ENCODE measurements around the gene PRR30. TPM values are rescaled to one million over a fixed set of nuclear protein-coding genes. Genes with fewer than 3 reads are reported as not detected.

Gene PRR30
- total and polyA plus RNA-seq, 2 of the 4 experiments (the other 2 are of a cell fraction) = not detected

- H2AFZ ChIP-seq (replicated peaks; ENCODE audit: low read length, poor library complexity) = no peak overlapping the region
- no peak overlapping the region for H2BK15ac ChIP-seq (ENCODE audit: low read depth, low read length)
- peaks cover 15% of the 10 kb centered on the region for H4K20me1 ChIP-seq (ENCODE audit: insufficient read depth, low read length)
- peaks cover 9% of the 10 kb centered on the region for H3K4me1 ChIP-seq (ENCODE audit: control insufficient read depth, insufficient read depth, low read length)
- BruUV-seq (replicated peaks) = no TSS peak
- no peak overlapping the region for H2BK5ac ChIP-seq (ENCODE audit: low read depth, low read length, poor library complexity, severe bottlenecking)
- no peak overlapping the region for H2AK9ac ChIP-seq (replicated peaks; ENCODE audit: low read depth, low read length, poor library complexity)
- no peak overlapping the region for H3K14ac ChIP-seq (replicated peaks; ENCODE audit: low read depth, low read length)
- H3K9me3 ChIP-seq (ENCODE audit: control insufficient read depth, insufficient read depth, low read length) = no peaks in the 10 kb centered on the region
- H3K79me1 ChIP-seq (ENCODE audit: low read depth in 1 of 2, low read length in 2 of 2) = peaks cover 14 to 27% of the 10 kb centered on the region in 2 experiments
- H3K56ac ChIP-seq (ENCODE audit: extremely low read depth, insufficient read depth, low read length) = no peak overlapping the region
- intact Hi-C loops (cut with micrococcal nuclease) = no loop called here
- DNase-seq (no peak), ATAC-seq (ENCODE audit: low read depth) (no peak)
- H2AK5ac ChIP-seq (ENCODE audit: low read depth, low read length) = no peak overlapping the region
- WGBS, 2 experiments (ENCODE audit: extremely low coverage in 2 of 2, insufficient read length in 1 of 2) = 97% methylated on average over 8 of the region's 10 CpGs; no CpG with 5 or more reads in 1 of the 2 experiments
- in situ Hi-C loops (cut with MboI; ENCODE audit: low sequenced_read_pairs) = no loop called here
- CTCF ChIA-PET = no interaction called here
- no peak overlapping the region for H4K8ac ChIP-seq (ENCODE audit: low read depth in 2 of 2, low read length in 2 of 2)
- no peak overlapping the region for H3K23ac ChIP-seq (ENCODE audit: low read depth, low read length)
- H3K27ac ChIP-seq (ENCODE audit: insufficient read depth, low read length) = no peak overlapping the region
- no peak overlapping the region for H3K9ac ChIP-seq (ENCODE audit: low read depth, low read length)
- dilution Hi-C loops (cut with HindIII; ENCODE audit: low sequenced_read_pairs, unreplicated experiment) = no loop called here
- peaks cover 34% of the 10 kb centered on the region for H3K36me3 ChIP-seq (ENCODE audit: control insufficient read depth, insufficient read depth, low read length)
- no peak overlapping the region for H3K18ac ChIP-seq (ENCODE audit: low read depth, low read length)
- H3K27me3 ChIP-seq (ENCODE audit: control insufficient read depth, insufficient read depth, low read length) = no peaks in the 10 kb centered on the region
- H4K91ac ChIP-seq (ENCODE audit: insufficient read depth, low read depth, low read length) = no peak overlapping the region
- TF ChIP-seq ELK1 (IDR thresholded peaks at IDR 0.05; ENCODE audit: borderline replicate concordance, low read depth, low read length) (no peak), BHLHE40 (IDR thresholded peaks at IDR 0.05; ENCODE audit: low read depth, low read length) (no peak), USF2 (IDR thresholded peaks at IDR 0.05; ENCODE audit: low read depth, low read length) (no peak), RFX5 (IDR thresholded peaks at IDR 0.05; ENCODE audit: low read depth, low read length) (no peak), CTCF (conservative IDR thresholded peaks at IDR 0.05; ENCODE audit: low read depth, low read length) (no peak), RAD21 (IDR thresholded peaks at IDR 0.05; ENCODE audit: low read length) (no peak), POLR2A (IDR thresholded peaks at IDR 0.05; ENCODE audit: low read depth, low read length) (no peak), CEBPB (IDR thresholded peaks at IDR 0.05; ENCODE audit: low read depth, low read length) (no peak), SMC3 (IDR thresholded peaks at IDR 0.05; ENCODE audit: low read depth, low read length) (no peak), MAFK (IDR thresholded peaks at IDR 0.05; ENCODE audit: low read depth, low read length) (no peak), RCOR1 (IDR thresholded peaks at IDR 0.05; ENCODE audit: insufficient replicate concordance, low read length) (no peak), MXI1 (IDR thresholded peaks at IDR 0.05; ENCODE audit: borderline replicate concordance, low read depth, low read length) (no peak), NFE2L2 (IDR thresholded peaks at IDR 0.05; ENCODE audit: low read depth, low read length) (no peak)
- no peak overlapping the region for H4K5ac ChIP-seq (ENCODE audit: low read depth, low read length)
- H3K4me2 ChIP-seq (ENCODE audit: low read depth, low read length) = no peak overlapping the region
- POLR2A ChIA-PET (ENCODE audit: unreplicated experiment) = no interaction called here
- H2BK20ac ChIP-seq (ENCODE audit: low read depth, low read length) = no peak overlapping the region
- H3K9me1 ChIP-seq (ENCODE audit: insufficient read depth, low read length) = peaks cover 13% of the 10 kb centered on the region
- no peak overlapping the region for H2BK120ac ChIP-seq (ENCODE audit: low read depth, low read length)
- no peak overlapping the region for H3K4me3 ChIP-seq (ENCODE audit: insufficient read depth, low read depth, low read length)
- H3K4ac ChIP-seq (ENCODE audit: low read depth, low read length) = no peak overlapping the region
Observed at GRCh38 chr2:27130396-27130795, 8.8 kb downstream of the PRR30 start.

Measured in IMR-90 (cell line).